ENCODE data around the gene MRPS6. TPM values are rescaled to one million over a fixed set of nuclear protein-coding genes. Genes with fewer than 3 reads are reported as not detected.

MRPS6 gene
- total and polyA plus RNA-seq, 2 donors from 2014 or later, result 52.3 to 270 TPM

DNA sequence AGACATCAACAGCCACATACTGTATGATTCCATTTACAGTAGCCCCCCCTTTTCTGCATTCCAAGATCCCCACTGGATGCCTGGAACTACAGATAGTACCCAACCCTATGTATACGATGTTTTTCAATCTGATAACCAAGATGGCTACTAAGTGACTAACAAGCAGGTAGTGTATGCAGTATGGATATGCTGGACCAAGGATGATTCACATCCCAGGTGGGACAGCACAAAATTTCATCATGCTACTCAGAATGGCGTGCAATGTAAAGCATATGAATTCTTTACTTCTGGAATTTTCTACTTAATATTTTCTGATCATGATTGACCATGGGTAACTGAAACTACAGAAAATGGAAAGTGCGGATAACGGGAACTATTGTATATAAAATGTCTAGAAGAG lies 30.0 kb upstream of the MRPS6 start:
- Histone ChIP-seq H3K36me3 (ENCODE audit: control insufficient read depth in 2 of 3, insufficient read depth in 3 of 3, low read length in 3 of 3) (no peaks in the 10 kb centered on the region), H3K27me3 (ENCODE audit: control insufficient read depth, insufficient read depth, low read length) (no peaks in the 10 kb centered on the region), H3K27ac (ENCODE audit: low read depth in 2 of 2, low read length in 2 of 2) (no peak overlapping the region), H3K9me3 (ENCODE audit: control insufficient read depth in 2 of 3, insufficient read depth in 1 of 3, low read length in 3 of 3) (no peaks in the 10 kb centered on the region), H3K9ac (ENCODE audit: low read length in 3 of 3) (no peak overlapping the region), H3K4me1 (ENCODE audit: control insufficient read depth in 2 of 3, insufficient read depth in 2 of 3, low read depth in 1 of 3, low read length in 3 of 3) (peaks cover 0 to 8% (median 2%) of the 10 kb centered on the region in 3 donors), H3K4me3 (ENCODE audit: low read length in 3 of 3) (no peak overlapping the region)
- intact Hi-C loops (cut with DNase I), result no loop called here
- FAIRE-seq (no peak), DNase-seq (no peak)
- TF ChIP-seq, protein P1, sequence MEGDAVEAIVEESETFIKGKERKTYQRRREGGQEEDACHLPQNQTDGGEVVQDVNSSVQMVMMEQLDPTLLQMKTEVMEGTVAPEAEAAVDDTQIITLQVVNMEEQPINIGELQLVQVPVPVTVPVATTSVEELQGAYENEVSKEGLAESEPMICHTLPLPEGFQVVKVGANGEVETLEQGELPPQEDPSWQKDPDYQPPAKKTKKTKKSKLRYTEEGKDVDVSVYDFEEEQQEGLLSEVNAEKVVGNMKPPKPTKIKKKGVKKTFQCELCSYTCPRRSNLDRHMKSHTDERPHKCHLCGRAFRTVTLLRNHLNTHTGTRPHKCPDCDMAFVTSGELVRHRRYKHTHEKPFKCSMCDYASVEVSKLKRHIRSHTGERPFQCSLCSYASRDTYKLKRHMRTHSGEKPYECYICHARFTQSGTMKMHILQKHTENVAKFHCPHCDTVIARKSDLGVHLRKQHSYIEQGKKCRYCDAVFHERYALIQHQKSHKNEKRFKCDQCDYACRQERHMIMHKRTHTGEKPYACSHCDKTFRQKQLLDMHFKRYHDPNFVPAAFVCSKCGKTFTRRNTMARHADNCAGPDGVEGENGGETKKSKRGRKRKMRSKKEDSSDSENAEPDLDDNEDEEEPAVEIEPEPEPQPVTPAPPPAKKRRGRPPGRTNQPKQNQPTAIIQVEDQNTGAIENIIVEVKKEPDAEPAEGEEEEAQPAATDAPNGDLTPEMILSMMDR (IDR thresholded peaks at IDR 0.05; ENCODE audit: borderline replicate concordance, extremely low read depth, insufficient read depth), result no peak

DNA sequence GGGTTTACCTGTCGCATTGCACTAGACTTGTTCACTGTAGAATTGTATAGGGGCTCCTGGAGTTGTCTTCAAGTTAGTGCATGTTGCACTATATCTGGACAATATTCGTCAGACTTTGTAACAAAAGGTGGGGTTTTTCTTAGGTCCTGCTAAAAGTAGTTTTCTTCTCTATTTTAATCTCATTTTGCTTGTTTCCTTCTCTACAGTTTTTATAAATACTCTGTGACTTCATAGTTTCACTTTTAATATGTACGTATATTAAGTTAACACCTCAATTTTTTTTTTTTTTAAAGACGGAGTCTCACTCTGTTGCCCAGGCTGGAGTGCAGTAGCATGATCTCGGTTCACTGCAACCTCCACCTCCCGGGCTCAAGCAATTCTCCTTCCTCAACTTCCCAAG lies 26.5 kb upstream of the MRPS6 start:
- FAIRE-seq, result no peak
- H3K9ac ChIP-seq (ENCODE audit: low read length in 3 of 3), result no peak overlapping the region
- intact Hi-C loops (cut with DNase I), result no loop called here
- TF ChIP-seq, protein P1 (IDR thresholded peaks at IDR 0.05; ENCODE audit: borderline replicate concordance, extremely low read depth, insufficient read depth), result no peak
- H3K4me3 ChIP-seq (ENCODE audit: low read length in 3 of 3), result no peak overlapping the region
- no peak overlapping the region for H3K27ac ChIP-seq (ENCODE audit: low read depth in 2 of 2, low read length in 2 of 2)
- no peaks in the 10 kb centered on the region for H3K9me3 ChIP-seq (ENCODE audit: control insufficient read depth in 2 of 3, insufficient read depth in 1 of 3, low read length in 3 of 3)
- DNase-seq, result no peak
- no peaks in the 10 kb centered on the region for H3K36me3 ChIP-seq (ENCODE audit: control insufficient read depth in 2 of 3, insufficient read depth in 3 of 3, low read length in 3 of 3)
- no peaks in the 10 kb centered on the region for H3K4me1 ChIP-seq (ENCODE audit: control insufficient read depth in 2 of 3, insufficient read depth in 2 of 3, low read depth in 1 of 3, low read length in 3 of 3)
- H3K27me3 ChIP-seq (ENCODE audit: control insufficient read depth, insufficient read depth, low read length), result no peaks in the 10 kb centered on the region

DNA sequence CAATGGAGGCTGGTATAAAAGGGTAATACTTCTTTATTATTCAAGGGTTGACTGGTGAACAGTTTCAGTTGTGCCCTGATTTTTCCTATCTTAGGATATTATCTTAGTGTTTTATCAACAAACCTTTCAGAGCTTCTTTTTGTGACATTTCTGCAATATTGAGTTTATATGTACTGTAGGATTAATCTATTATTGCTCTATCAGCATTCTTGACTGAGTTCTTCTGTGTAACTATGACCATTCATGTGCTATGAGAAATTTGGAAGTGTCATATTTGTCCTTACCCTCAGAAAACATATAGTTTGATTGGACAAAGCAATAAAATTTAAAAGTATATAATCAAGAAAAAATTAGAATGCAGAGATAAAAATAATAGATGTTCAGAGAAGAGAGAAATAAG lies 25.5 kb upstream of the MRPS6 start:
- Histone ChIP-seq H3K36me3 (ENCODE audit: control insufficient read depth in 2 of 3, insufficient read depth in 3 of 3, low read length in 3 of 3) (no peaks in the 10 kb centered on the region), H3K9ac (ENCODE audit: low read length in 3 of 3) (no peak overlapping the region), H3K4me3 (ENCODE audit: low read length in 3 of 3) (no peak overlapping the region), H3K27ac (ENCODE audit: low read depth in 2 of 2, low read length in 2 of 2) (no peak overlapping the region), H3K9me3 (ENCODE audit: control insufficient read depth in 2 of 3, insufficient read depth in 1 of 3, low read length in 3 of 3) (no peaks in the 10 kb centered on the region), H3K4me1 (ENCODE audit: control insufficient read depth in 2 of 3, insufficient read depth in 2 of 3, low read depth in 1 of 3, low read length in 3 of 3) (no peaks in the 10 kb centered on the region), H3K27me3 (ENCODE audit: control insufficient read depth, insufficient read depth, low read length) (no peaks in the 10 kb centered on the region)
- intact Hi-C loops (cut with DNase I), result no loop called here
- TF ChIP-seq, protein P1 (IDR thresholded peaks at IDR 0.05; ENCODE audit: borderline replicate concordance, extremely low read depth, insufficient read depth), result no peak
- no peak for DNase-seq
- FAIRE-seq, result no peak

DNA sequence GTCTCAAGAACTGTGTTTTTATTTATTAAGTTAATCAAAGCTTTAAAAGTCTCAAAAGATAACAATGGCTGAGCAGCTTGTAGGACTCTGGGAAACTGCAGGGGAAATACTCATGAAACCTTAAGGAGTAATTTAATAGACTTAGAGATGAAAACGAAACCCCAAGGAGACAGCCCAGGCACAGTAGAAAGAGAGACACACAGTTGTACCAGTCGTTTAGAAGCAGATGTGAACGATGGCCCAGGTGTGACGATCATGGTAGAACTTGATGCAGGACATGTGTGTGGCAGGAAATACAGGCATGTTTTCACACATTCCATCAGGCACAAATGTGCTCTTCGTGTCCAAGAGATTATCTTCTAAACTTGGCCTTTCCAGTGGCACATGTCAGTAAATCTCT lies 21.2 kb upstream of the MRPS6 start:
- no peak for DNase-seq
- H3K9ac ChIP-seq (ENCODE audit: low read length in 3 of 3), result no peak overlapping the region
- intact Hi-C loops (cut with DNase I), result no loop called here

More for the DNA sequence above, 21.2 kb upstream of the MRPS6 start:
- Histone ChIP-seq H3K27ac (ENCODE audit: low read depth in 2 of 2, low read length in 2 of 2) (no peak overlapping the region), H3K36me3 (ENCODE audit: control insufficient read depth in 2 of 3, insufficient read depth in 3 of 3, low read length in 3 of 3) (no peaks in the 10 kb centered on the region), H3K27me3 (ENCODE audit: control insufficient read depth, insufficient read depth, low read length) (no peaks in the 10 kb centered on the region), H3K4me1 (ENCODE audit: control insufficient read depth in 2 of 3, insufficient read depth in 2 of 3, low read depth in 1 of 3, low read length in 3 of 3) (no peaks in the 10 kb centered on the region), H3K4me3 (ENCODE audit: low read length in 3 of 3) (no peak overlapping the region), H3K9me3 (ENCODE audit: control insufficient read depth in 2 of 3, insufficient read depth in 1 of 3, low read length in 3 of 3) (no peaks in the 10 kb centered on the region)
- TF ChIP-seq, protein P1 (IDR thresholded peaks at IDR 0.05; ENCODE audit: borderline replicate concordance, extremely low read depth, insufficient read depth), result no peak
- FAIRE-seq, result no peak
